ENCODE measurements around the gene TNS1.
"Not testable (repeated sequence)": the region's sequence is repeated elsewhere in the genome, so short reads cannot be mapped to it uniquely, and the experiment has no call there.

TNS1 gene

GRCh38 chr2:217818293-217818850 lies 184.4 kb downstream of the TNS1 start:
- DNase-seq (ENCODE audit: low spot score), result no peak
- TF ChIP-seq, protein P1, sequence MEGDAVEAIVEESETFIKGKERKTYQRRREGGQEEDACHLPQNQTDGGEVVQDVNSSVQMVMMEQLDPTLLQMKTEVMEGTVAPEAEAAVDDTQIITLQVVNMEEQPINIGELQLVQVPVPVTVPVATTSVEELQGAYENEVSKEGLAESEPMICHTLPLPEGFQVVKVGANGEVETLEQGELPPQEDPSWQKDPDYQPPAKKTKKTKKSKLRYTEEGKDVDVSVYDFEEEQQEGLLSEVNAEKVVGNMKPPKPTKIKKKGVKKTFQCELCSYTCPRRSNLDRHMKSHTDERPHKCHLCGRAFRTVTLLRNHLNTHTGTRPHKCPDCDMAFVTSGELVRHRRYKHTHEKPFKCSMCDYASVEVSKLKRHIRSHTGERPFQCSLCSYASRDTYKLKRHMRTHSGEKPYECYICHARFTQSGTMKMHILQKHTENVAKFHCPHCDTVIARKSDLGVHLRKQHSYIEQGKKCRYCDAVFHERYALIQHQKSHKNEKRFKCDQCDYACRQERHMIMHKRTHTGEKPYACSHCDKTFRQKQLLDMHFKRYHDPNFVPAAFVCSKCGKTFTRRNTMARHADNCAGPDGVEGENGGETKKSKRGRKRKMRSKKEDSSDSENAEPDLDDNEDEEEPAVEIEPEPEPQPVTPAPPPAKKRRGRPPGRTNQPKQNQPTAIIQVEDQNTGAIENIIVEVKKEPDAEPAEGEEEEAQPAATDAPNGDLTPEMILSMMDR (IDR thresholded peaks at IDR 0.05; ENCODE audit: extremely low read depth, missing control alignments), result no peak

GRCh38 chr2:217817466-217818292 lies 185.1 kb downstream of the TNS1 start:
- DNase-seq (ENCODE audit: low spot score), result no peak
- TF ChIP-seq, protein P1 (IDR thresholded peaks at IDR 0.05; ENCODE audit: extremely low read depth, missing control alignments), result no peak

- TF ChIP-seq, protein P1 (IDR thresholded peaks at IDR 0.05; ENCODE audit: extremely low read depth, missing control alignments), result no peak
- DNase-seq (ENCODE audit: low spot score), result no peak
These were observed 186.4 kb downstream of the TNS1 start for GRCh38 chr2:217816396-217816869.

- DNase-seq (ENCODE audit: low spot score), result no peak
- TF ChIP-seq, protein P1 (IDR thresholded peaks at IDR 0.05; ENCODE audit: extremely low read depth, missing control alignments), result no peak
These were observed 189.0 kb downstream of the TNS1 start for GRCh38 chr2:217813828-217814227.

DNA sequence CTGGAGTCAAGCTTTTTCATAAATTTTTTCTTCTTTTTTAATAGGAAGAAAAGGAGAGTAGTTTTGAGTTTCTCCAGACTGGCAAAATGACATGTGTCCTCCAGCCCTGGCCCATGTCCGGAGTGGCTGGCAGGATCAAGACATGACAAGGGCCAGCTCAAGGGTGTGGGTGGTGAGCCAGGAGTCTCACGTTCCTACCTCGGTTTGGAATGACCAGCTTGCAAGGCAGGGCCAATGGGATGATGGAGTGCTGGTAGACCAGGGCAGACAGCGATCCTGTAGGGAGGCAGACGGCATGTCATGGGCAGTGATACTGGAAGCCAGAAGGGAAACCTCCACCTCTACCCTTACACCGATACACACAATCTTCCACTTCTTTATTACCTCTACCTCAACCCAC lies 190.6 kb downstream of the TNS1 start:
- DNase-seq (ENCODE audit: low spot score), result no peak
- TF ChIP-seq, protein P1 (IDR thresholded peaks at IDR 0.05; ENCODE audit: extremely low read depth, missing control alignments), result no peak

DNA sequence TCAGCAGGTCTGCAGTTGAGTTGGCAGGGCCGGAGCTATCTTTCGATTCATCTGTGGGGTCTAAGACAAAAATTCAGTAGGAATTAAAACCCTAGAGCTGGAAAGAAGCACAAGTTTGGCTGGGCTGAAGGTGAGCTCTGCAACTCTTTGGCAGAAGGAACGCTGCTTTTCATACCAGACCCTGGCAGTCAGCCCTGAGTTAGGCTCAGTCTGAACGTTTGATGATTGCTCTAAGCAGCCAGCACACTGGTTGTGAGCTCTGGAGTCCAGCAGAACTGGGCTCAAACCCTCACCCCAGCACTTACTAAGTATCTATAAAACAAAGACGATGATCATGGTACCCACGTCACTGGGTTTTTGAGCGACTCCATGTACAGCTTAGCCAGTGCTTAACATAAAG lies 192.5 kb downstream of the TNS1 start:
- TF ChIP-seq, protein P1 (IDR thresholded peaks at IDR 0.05; ENCODE audit: extremely low read depth, missing control alignments), result no peak
- no peak for DNase-seq (ENCODE audit: low spot score)

DNA sequence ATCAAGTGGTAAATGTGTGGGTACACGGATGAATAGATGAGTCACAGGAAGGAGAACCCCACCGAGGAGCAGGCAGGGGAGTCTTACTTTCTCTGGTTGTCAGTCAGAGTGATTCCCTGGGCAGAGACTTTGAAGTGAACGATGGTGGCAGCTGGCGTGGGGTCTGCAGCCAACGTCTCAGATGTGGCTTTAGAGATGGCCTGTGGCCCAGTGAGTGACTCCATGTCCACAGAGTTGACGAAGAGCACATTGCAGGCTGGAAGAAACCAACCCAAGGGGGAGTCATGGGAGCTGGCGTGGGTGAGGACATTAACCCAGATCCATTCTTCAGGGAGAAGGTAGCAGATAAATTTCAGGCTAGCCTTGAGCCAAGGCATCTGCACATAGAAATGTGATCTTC lies 193.1 kb downstream of the TNS1 start:
- TF ChIP-seq, protein P1 (IDR thresholded peaks at IDR 0.05; ENCODE audit: extremely low read depth, missing control alignments), result no peak
- no peak for DNase-seq (ENCODE audit: low spot score)

GRCh38 chr2:217808967-217809366 lies 193.8 kb downstream of the TNS1 start:
- DNase-seq (ENCODE audit: low spot score), result not testable (repeated sequence)
